ENCODE data around the gene INTS7. TPM values are rescaled to one million over a fixed set of nuclear protein-coding genes. Genes with fewer than 3 reads are reported as not detected.
"Not testable (repeated sequence)": the region's sequence is repeated elsewhere in the genome, so short reads cannot be mapped to it uniquely, and the experiment has no call there.

INTS7 gene
- total RNA-seq, 1 experiment from 2014 or later, result 21.7 TPM

- no peak for TF ChIP-seq REST (IDR thresholded peaks at IDR 0.05; ENCODE audit: low read depth)
- TF ChIP-seq YY1 (IDR thresholded peaks at IDR 0.05; ENCODE audit: extremely low read depth, insufficient replicate concordance, low read depth, low read length), result no peak
- TF ChIP-seq CEBPB (IDR thresholded peaks at IDR 0.05; ENCODE audit: low read depth), result no peak
- TF ChIP-seq ZNF274 (IDR thresholded peaks at IDR 0.05; ENCODE audit: low read depth, low read length), result no peak
- no peak for TF ChIP-seq EZH2phosphoT487 (IDR thresholded peaks at IDR 0.05; ENCODE audit: borderline replicate concordance)
Measured at GRCh38 chr1:211939876-211940468, 95.4 kb downstream of the INTS7 start (continued).

GRCh38 chr1:211938561-211938997, 96.8 kb downstream of the INTS7 start:
- Histone ChIP-seq H3K4me1 (ENCODE audit: control insufficient read depth in 1 of 2, insufficient read depth in 2 of 2, low read length in 2 of 2) (no peaks in the 10 kb centered on the region), H3K9me2 (ENCODE audit: insufficient read depth) (no peaks in the 10 kb centered on the region), H3K27ac (ENCODE audit: low read depth, low read length) (no peak overlapping the region), H3K9ac (ENCODE audit: low read length) (no peak overlapping the region), H3K27me3 (ENCODE audit: insufficient read depth, low read length) (no peaks in the 10 kb centered on the region), H3K36me3 (ENCODE audit: control insufficient read depth in 1 of 2, insufficient read depth in 2 of 2, low read length in 2 of 2) (no peaks in the 10 kb centered on the region), H4K20me1 (ENCODE audit: insufficient read depth) (no peaks in the 10 kb centered on the region), H3K4me3 (replicated peaks in 1 of 2; ENCODE audit: low read depth in 1 of 2, low read length in 2 of 2) (no peak overlapping the region), H3K9me3 (ENCODE audit: control insufficient read depth in 1 of 2, insufficient read depth in 1 of 2, low read depth in 1 of 2, low read length in 2 of 2) (no peaks in the 10 kb centered on the region), H3K4me2 (ENCODE audit: low read length) (no peak overlapping the region), H3K79me2 (ENCODE audit: insufficient read depth, low read length) (no peaks in the 10 kb centered on the region), H2AFZ (ENCODE audit: low read depth, low read length, poor library complexity, severe bottlenecking) (no peak overlapping the region)
- TF ChIP-seq ELF1 (IDR thresholded peaks at IDR 0.05; ENCODE audit: borderline replicate concordance, low read depth) (no peak), CEBPB (IDR thresholded peaks at IDR 0.05; ENCODE audit: low read depth) (no peak), RAD21 (IDR thresholded peaks at IDR 0.05; ENCODE audit: low read depth) (no peak), REST (IDR thresholded peaks at IDR 0.05; ENCODE audit: low read depth) (no peak), YY1 (IDR thresholded peaks at IDR 0.05; ENCODE audit: extremely low read depth, insufficient replicate concordance, low read depth, low read length) (no peak)
- DNase-seq (ENCODE audit: low read depth, low spot score) (no peak), ATAC-seq (no peak)
- ChIA-PET POLR2A (no interaction called here), RAD21 (ENCODE audit: low non-redundant PET in 1 of 2, low total read pairs in 2 of 2, uncharacterized antibody in 2 of 2, unreplicated experiment in 2 of 2) (no interaction called here), CTCF (no interaction called here)
- no TSS peak for BruUV-seq (replicated peaks)
- intact Hi-C loops (cut with micrococcal nuclease), result no loop called here

GRCh38 chr1:211937422-211937821, 97.9 kb downstream of the INTS7 start:
- H3K79me2 ChIP-seq (ENCODE audit: insufficient read depth, low read length); intact Hi-C loops (cut with micrococcal nuclease); H3K9ac ChIP-seq (ENCODE audit: low read length); H3K27ac ChIP-seq (ENCODE audit: low read depth, low read length); H3K4me1 ChIP-seq (ENCODE audit: control insufficient read depth in 1 of 2, insufficient read depth in 2 of 2, low read length in 2 of 2); CTCF ChIA-PET; H3K4me3 ChIP-seq (replicated peaks in 1 of 2; ENCODE audit: low read depth in 1 of 2, low read length in 2 of 2); BruUV-seq (replicated peaks); RAD21 ChIA-PET (ENCODE audit: low non-redundant PET in 1 of 2, low total read pairs in 2 of 2, uncharacterized antibody in 2 of 2, unreplicated experiment in 2 of 2); H3K4me2 ChIP-seq (ENCODE audit: low read length); H3K9me2 ChIP-seq (ENCODE audit: insufficient read depth); H3K9me3 ChIP-seq (ENCODE audit: control insufficient read depth in 1 of 2, insufficient read depth in 1 of 2, low read depth in 1 of 2, low read length in 2 of 2); H3K27me3 ChIP-seq (ENCODE audit: insufficient read depth, low read length); H2AFZ ChIP-seq (ENCODE audit: low read depth, low read length, poor library complexity, severe bottlenecking); ATAC-seq; DNase-seq (ENCODE audit: low read depth, low spot score); POLR2A ChIA-PET; H3K36me3 ChIP-seq (ENCODE audit: control insufficient read depth in 1 of 2, insufficient read depth in 2 of 2, low read length in 2 of 2); H4K20me1 ChIP-seq (ENCODE audit: insufficient read depth): not testable (repeated sequence)
